K562 (cell line): ENCODE measurements around the gene ERCC4. TPM values are rescaled to one million over a fixed set of nuclear protein-coding genes. Genes with fewer than 3 reads are reported as not detected.

Source experiments
- ATAC-seq: fragments of 200-7000 bp; cut with Tn5 transposase; 3 replicates; pipeline ENCODE4 v1.9.1; 2020; ENCODE audit warnings: moderate library complexity
- BruUV-seq: library from RNA; stranded (reverse); fragments of 400-500 nt; replicated peaks from 2 replicates; lab custom pipeline; 2021; lab: Mats Ljungman, UMichigan
- CTCF ChIA-PET: fragments of 300-600 bp; formaldehyde crosslinking; extraction: SDS; loops from one replicate; lab custom pipeline; 2021; ENCODE audit warnings: low intra/inter-chr PET ratio; lab: Yijun Ruan, JAX
- POLR2A ChIA-PET: fragments of 300-600, 350-650 bp; sonication (Branson Sonifier 250); formaldehyde crosslinking; extraction: SDS; loops from one replicate; lab custom pipeline; 2021; ENCODE audit warnings: antibody characterized with exemption, inconsistent platforms; lab: Yijun Ruan, JAX
- DNase-seq, 4 experiments: peaks; one replicate each; pipeline versions ENCODE4 v3.0.0 to v3.0.0-alpha.2; 2011 to 2018; ENCODE audit warnings: low spot score in 3 of 4, mixed read lengths in 3 of 4; ENCODE audit errors: extremely low read depth in 1 of 4
- FAIRE-seq: peaks from 2 replicates; lab custom pipeline; 2011; peaks lifted over from hg19 to GRCh38; lab: Jason Lieb, UNC
- H2AFZ ChIP-seq: 2 replicates; pipeline ENCODE4 v1.6.0; 2011; ENCODE audit warnings: low read depth, low read length, control low read depth, inconsistent platforms
- H3K27ac ChIP-seq: fragments of 200-600 bp; 3 replicates; pipeline ENCODE4 v1.8.0; 2011; ENCODE audit warnings: low read depth, mild to moderate bottlenecking, control low read depth, inconsistent platforms, low read length, moderate library complexity, mixed read lengths; ENCODE audit errors: extremely low read depth
- H3K27me3 ChIP-seq, 2 experiments: fragments of 300-600 bp in 1 of 2; 2 replicates in 1 of 2; 3 replicates in 1 of 2; pipeline versions ENCODE4 v1.6.0 to v1.8.0; 2011; ENCODE audit warnings: inconsistent platforms in 2 of 2, low read length in 2 of 2, mild to moderate bottlenecking in 1 of 2, mixed read lengths in 1 of 2, moderate library complexity in 1 of 2; ENCODE audit not compliant: control insufficient read depth in 2 of 2, insufficient read depth in 2 of 2
- H3K36me3 ChIP-seq: fragments of 300-600 bp; 3 replicates; pipeline ENCODE4 v1.8.0; 2011; ENCODE audit warnings: mild to moderate bottlenecking, low read length, inconsistent platforms; ENCODE audit not compliant: control insufficient read depth, insufficient read depth
- H3K4me1 ChIP-seq, 2 experiments: fragments of 200-600 bp in 1 of 2; replicated peaks in 1 of 2; 2 replicates in 1 of 2; 3 replicates in 1 of 2; pipeline versions ENCODE4 v1.5.1 to v1.8.0; 2011; ENCODE audit warnings: inconsistent platforms in 2 of 2, low read length in 2 of 2, mild to moderate bottlenecking in 1 of 2, mixed read lengths in 1 of 2, moderate library complexity in 1 of 2; ENCODE audit not compliant: control insufficient read depth in 2 of 2, insufficient read depth in 2 of 2
- H3K4me2 ChIP-seq: 2 replicates; pipeline ENCODE4 v1.6.1; 2011; ENCODE audit warnings: low read length, control low read depth, inconsistent platforms, mixed read lengths; ENCODE audit not compliant: insufficient read depth
- H3K4me3 ChIP-seq: fragments of 200-600 bp; sonication (generic), shearing (Covaris generic); 2 replicates; pipeline ENCODE4 v1.5.1; 2016; ENCODE audit warnings: control low read depth, inconsistent platforms
- H3K79me2 ChIP-seq: fragments of 200-600 bp; 3 replicates; pipeline ENCODE4 v1.8.0; 2011; ENCODE audit warnings: low read length, inconsistent platforms; ENCODE audit not compliant: control insufficient read depth, insufficient read depth
- H3K9ac ChIP-seq, 2 experiments: 2 replicates each; pipeline versions ENCODE4 v1.6.0 to v1.6.1; 2011; ENCODE audit warnings: low read depth in 2 of 2, low read length in 2 of 2, control low read depth in 1 of 2, inconsistent platforms in 1 of 2, mild to moderate bottlenecking in 1 of 2, mixed read lengths in 1 of 2; ENCODE audit not compliant: insufficient read depth in 1 of 2
- H3K9me1 ChIP-seq: one replicate; pipeline ENCODE4 v1.6.0; 2011; ENCODE audit warnings: inconsistent platforms, mild to moderate bottlenecking, low read length, moderate library complexity; ENCODE audit not compliant: control insufficient read depth, insufficient read depth
- H3K9me3 ChIP-seq: replicated peaks from 2 replicates; pipeline ENCODE4 v1.5.1; 2011; ENCODE audit warnings: low read depth, low read length, inconsistent platforms; ENCODE audit not compliant: control insufficient read depth, insufficient read depth
- H4K20me1 ChIP-seq: replicated peaks from 2 replicates; pipeline ENCODE4 v1.6.1; 2011; ENCODE audit warnings: low read length, inconsistent platforms, mixed read lengths; ENCODE audit not compliant: control insufficient read depth, insufficient read depth
- HNRNPH1 ChIP-seq: fragments of 200-400 bp; formaldehyde crosslinking; optimal IDR thresholded peaks from 2 replicates; pipeline ENCODE3; 2017; ENCODE audit warnings: low read depth, mild to moderate bottlenecking, low read length, moderate library complexity
- MXI1 ChIP-seq: IDR thresholded peaks from 2 replicates; pipeline ENCODE4 v1.6.1; 2011; ENCODE audit warnings: low read depth, mild to moderate bottlenecking, improper control_type of control experiment, low read length
- NCOA6 ChIP-seq: fragments of 450-650 bp; IDR thresholded peaks from 2 replicates; pipeline ENCODE4 v1.6.1; 2017; ENCODE audit warnings: mild to moderate bottlenecking
- POLR2H ChIP-seq: IDR thresholded peaks from 2 replicates; pipeline ENCODE4 v1.6.1; 2016; ENCODE audit warnings: missing genetic modification characterization, low read depth, mild to moderate bottlenecking, control low read depth, missing compliant biosample characterization, moderate library complexity
- RAD21 ChIP-seq, 2 experiments: fragments of 250-450 bp in 1 of 2; fragments of 450-650 bp in 1 of 2; sonication (Bioruptor Pico) in 1 of 2; formaldehyde crosslinking in 1 of 2; IDR thresholded peaks in 1 of 2; conservative IDR thresholded peaks in 1 of 2; 2 replicates each; pipeline versions ENCODE4 v1.4.0 to v1.8.0; 2020 to 2022; ENCODE audit warnings: mild to moderate bottlenecking in 2 of 2, moderate library complexity in 1 of 2
- TRIM28 ChIP-seq: fragments of 450-650 bp; IDR thresholded peaks from 2 replicates; pipeline ENCODE4 v1.6.1; 2017
- WGBS: fragments of 100-300 bp; shearing (Covaris generic); methylation state at CpG from one replicate; pipeline ENCODE4 v1.1.6; 2016; ENCODE audit warnings: low coverage, mixed read lengths; ENCODE audit not compliant: insufficient coverage; ENCODE audit errors: missing lambda C conversion rate; 5-methylcytosine and 5-hydroxymethylcytosine counted together
- in situ Hi-C: fragments of 300-500 bp; cut with MboI; formaldehyde crosslinking; loops from 4 replicates; pipeline ENCODE4 v1.15.0; 2018; ENCODE audit warnings: inconsistent platforms, mixed read lengths
- intact Hi-C: fragments of 100-400 bp; cut with micrococcal nuclease; formaldehyde crosslinking; loops from 2 replicates; pipeline ENCODE4 v1.14.2; 2022
- polyA plus RNA-seq, 8 experiments: library from polyadenylated mRNA; depleted of rRNA in 4 of 8; stranded (reverse) in 5 of 8; unstranded in 3 of 8; fragments of >200 nt; fragmentation: Nextera tagmentation in 2 of 8; fragmentation: Illumina TruSeq in 1 of 8; extraction: Ambion mirVana in 2 of 8; extraction: Trizol in 1 of 8; gene quantifications; 2 replicates each; pipeline versions ENCODE4 v1.2.1 to v1.2.3, GENCODE V29; 2011 to 2014; ENCODE audit warnings: inconsistent platforms in 1 of 8, missing spikeins in 1 of 8
- total RNA-seq, 7 experiments: library from RNA; depleted of rRNA in 6 of 7; stranded (reverse); fragments of >200 nt in 6 of 7; fragmentation: Illumina TruSeq in 2 of 7; extraction: Trizol in 2 of 7; gene quantifications; 2 replicates each; pipeline versions ENCODE4 v1.2.1 to v1.2.3, GENCODE V29; 2011 to 2021; ENCODE audit warnings: low replicate concordance in 1 of 7
- TF ChIP-seq, protein P1 (sequence below), 2 experiments: fragments of 450-650 bp; formaldehyde crosslinking in 1 of 2; IDR thresholded peaks; 2 replicates each; pipeline versions ENCODE4 v1.4.0 to v1.6.1; 2014 to 2020; ENCODE audit warnings: mild to moderate bottlenecking in 2 of 2, borderline replicate concordance in 1 of 2, low read depth in 1 of 2
- TF ChIP-seq, protein P2 (sequence below): fragments of 250-450 bp; sonication (Bioruptor Pico); IDR thresholded peaks from 2 replicates; pipeline ENCODE4 v1.8.0; 2021; ENCODE audit warnings: borderline replicate concordance, mild to moderate bottlenecking, moderate library complexity; ENCODE audit not compliant: poor library complexity, severe bottlenecking

ERCC4 gene
- total and polyA plus RNA-seq, 9 of the 15 experiments (the other 6 are each of a cell fraction or from before 2014, with no cell fraction given), result 3.7 to 10.5 (median 6.0) TPM

DNA sequence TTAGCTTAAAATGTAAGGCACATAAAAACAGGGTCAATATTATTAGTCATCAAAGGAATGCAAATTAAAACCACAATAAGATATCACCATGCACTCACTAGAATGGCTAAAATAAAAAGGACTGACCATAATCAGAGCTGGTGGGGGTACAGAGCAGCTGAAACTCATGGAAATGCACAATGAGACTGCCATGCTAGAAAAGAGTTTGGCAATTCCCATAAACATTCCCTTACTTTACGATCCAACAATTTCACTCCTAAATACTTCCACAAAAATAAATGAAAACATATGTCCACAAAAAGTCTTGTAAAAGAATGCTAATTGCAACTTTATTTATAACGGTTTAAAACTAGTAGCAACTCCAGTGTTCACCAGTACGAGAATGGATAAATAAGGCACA lies 36.1 kb upstream of the ERCC4 start:
- ATAC-seq, result no peak
- intact Hi-C loops (no loop called here), in situ Hi-C loops (no loop called here)
- no peak overlapping the region for H3K4me2 ChIP-seq
- H3K27me3 ChIP-seq, result peaks cover 9 to 20% of the 10 kb centered on the region in 2 experiments; a peak in 3 of 5 replicates
- H3K36me3 ChIP-seq, result no peaks in the 10 kb centered on the region
- H3K27ac ChIP-seq, result no peak overlapping the region
- ChIA-PET POLR2A (no interaction called here), CTCF (no interaction called here)
- no peak overlapping the region for H3K4me3 ChIP-seq
- no peaks in the 10 kb centered on the region for H3K79me2 ChIP-seq
- no peak for FAIRE-seq
- H3K4me1 ChIP-seq, result no peaks in the 10 kb centered on the region; a peak in 1 of 5 replicates
- H3K9ac ChIP-seq, result no peak overlapping the region
- H3K9me1 ChIP-seq, result no peaks in the 10 kb centered on the region
- H2AFZ ChIP-seq, result no peak overlapping the region
- 0% methylated on average over 3 of the region's 3 CpGs for WGBS
- no peaks in the 10 kb centered on the region for H4K20me1 ChIP-seq
- no peak for DNase-seq
- BruUV-seq, result no TSS peak
- H3K9me3 ChIP-seq, result no peaks in the 10 kb centered on the region
- TF ChIP-seq, protein P1, sequence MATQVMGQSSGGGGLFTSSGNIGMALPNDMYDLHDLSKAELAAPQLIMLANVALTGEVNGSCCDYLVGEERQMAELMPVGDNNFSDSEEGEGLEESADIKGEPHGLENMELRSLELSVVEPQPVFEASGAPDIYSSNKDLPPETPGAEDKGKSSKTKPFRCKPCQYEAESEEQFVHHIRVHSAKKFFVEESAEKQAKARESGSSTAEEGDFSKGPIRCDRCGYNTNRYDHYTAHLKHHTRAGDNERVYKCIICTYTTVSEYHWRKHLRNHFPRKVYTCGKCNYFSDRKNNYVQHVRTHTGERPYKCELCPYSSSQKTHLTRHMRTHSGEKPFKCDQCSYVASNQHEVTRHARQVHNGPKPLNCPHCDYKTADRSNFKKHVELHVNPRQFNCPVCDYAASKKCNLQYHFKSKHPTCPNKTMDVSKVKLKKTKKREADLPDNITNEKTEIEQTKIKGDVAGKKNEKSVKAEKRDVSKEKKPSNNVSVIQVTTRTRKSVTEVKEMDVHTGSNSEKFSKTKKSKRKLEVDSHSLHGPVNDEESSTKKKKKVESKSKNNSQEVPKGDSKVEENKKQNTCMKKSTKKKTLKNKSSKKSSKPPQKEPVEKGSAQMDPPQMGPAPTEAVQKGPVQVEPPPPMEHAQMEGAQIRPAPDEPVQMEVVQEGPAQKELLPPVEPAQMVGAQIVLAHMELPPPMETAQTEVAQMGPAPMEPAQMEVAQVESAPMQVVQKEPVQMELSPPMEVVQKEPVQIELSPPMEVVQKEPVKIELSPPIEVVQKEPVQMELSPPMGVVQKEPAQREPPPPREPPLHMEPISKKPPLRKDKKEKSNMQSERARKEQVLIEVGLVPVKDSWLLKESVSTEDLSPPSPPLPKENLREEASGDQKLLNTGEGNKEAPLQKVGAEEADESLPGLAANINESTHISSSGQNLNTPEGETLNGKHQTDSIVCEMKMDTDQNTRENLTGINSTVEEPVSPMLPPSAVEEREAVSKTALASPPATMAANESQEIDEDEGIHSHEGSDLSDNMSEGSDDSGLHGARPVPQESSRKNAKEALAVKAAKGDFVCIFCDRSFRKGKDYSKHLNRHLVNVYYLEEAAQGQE (IDR thresholded peaks at IDR 0.05; ENCODE audit: borderline replicate concordance), result no peak
- TF ChIP-seq, protein P1 (CRISPR knock-in tag; IDR thresholded peaks at IDR 0.05; ENCODE audit: low read depth), result no peak
- TF ChIP-seq HNRNPH1 (no peak), MXI1 (no peak), TRIM28 (no peak), NCOA6 (no peak), POLR2H (tag) (no peak), RAD21 (CRISPR knock-in tag; conservative IDR thresholded peaks at IDR 0.05 in 1 of 2, IDR thresholded peaks at IDR 0.05 in 1 of 2) (no peak)
- TF ChIP-seq, protein P2, sequence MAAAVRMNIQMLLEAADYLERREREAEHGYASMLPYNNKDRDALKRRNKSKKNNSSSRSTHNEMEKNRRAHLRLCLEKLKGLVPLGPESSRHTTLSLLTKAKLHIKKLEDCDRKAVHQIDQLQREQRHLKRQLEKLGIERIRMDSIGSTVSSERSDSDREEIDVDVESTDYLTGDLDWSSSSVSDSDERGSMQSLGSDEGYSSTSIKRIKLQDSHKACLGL, result no peak
